GM12878 (cell line): ENCODE measurements around the gene MAPK9. TPM values are rescaled to one million over a fixed set of nuclear protein-coding genes. Genes with fewer than 3 reads are reported as not detected.

Experiments
- ATAC-seq: fragments of 200-7000 bp; cut with Tn5 transposase; 3 replicates; pipeline ENCODE4 v1.9.1; 2020; ENCODE audit warnings: mild to moderate bottlenecking, moderate library complexity
- BruUV-seq: library from RNA; stranded (reverse); fragments of 400-500 nt; replicated peaks from 2 replicates; lab custom pipeline; 2021; lab: Mats Ljungman, UMichigan
- CTCF ChIA-PET: fragments of 300-600 bp; sonication (Branson Sonifier 250); formaldehyde crosslinking; extraction: SDS; loops from one replicate; lab custom pipeline; 2021; ENCODE audit warnings: inconsistent platforms; lab: Yijun Ruan, JAX
- POLR2A ChIA-PET: fragments of 350-600 bp; formaldehyde crosslinking; extraction: SDS; loops from one replicate; lab custom pipeline; 2021; ENCODE audit warnings: inconsistent platforms; lab: Charles Lee
- RAD21 ChIA-PET: fragments of 300-600 bp; sonication (Branson Sonifier 250); formaldehyde crosslinking; loops from one replicate; lab custom pipeline; 2023; ENCODE audit warnings: antibody characterized with exemption; ENCODE audit not compliant: unreplicated experiment; lab: Charles Lee
- SMC1A ChIA-PET: fragments of 300-600 bp; sonication (Branson Sonifier 250); formaldehyde crosslinking; loops from one replicate; lab custom pipeline; 2023; ENCODE audit not compliant: unreplicated experiment, uncharacterized antibody; lab: Charles Lee
- DNase-seq: peaks from one replicate; pipeline ENCODE4 v3.0.0-alpha.2; 2011; ENCODE audit warnings: low read depth, low spot score
- FAIRE-seq: peaks from 3 replicates; lab custom pipeline; 2011; peaks lifted over from hg19 to GRCh38; lab: Jason Lieb, UNC
- H2AFZ ChIP-seq: 2 replicates; pipeline ENCODE4 v1.6.0; 2011; ENCODE audit warnings: low read depth, low read length, control low read depth; ENCODE audit not compliant: control insufficient read depth
- H3K27ac ChIP-seq: 2 replicates; pipeline ENCODE4 v1.5.1; 2011; ENCODE audit warnings: control low read depth; ENCODE audit not compliant: control insufficient read depth, insufficient read depth
- H3K27me3 ChIP-seq, 2 experiments: replicated peaks in 1 of 2; 2 replicates each; pipeline versions ENCODE4 v1.6.0 to v1.6.1; 2011; ENCODE audit warnings: low read length in 1 of 2; ENCODE audit not compliant: control insufficient read depth in 2 of 2, insufficient read depth in 2 of 2
- H3K36me3 ChIP-seq, 2 experiments: 2 replicates each; pipeline ENCODE4 v1.5.1; 2011; ENCODE audit warnings: low read length in 1 of 2; ENCODE audit not compliant: control insufficient read depth in 2 of 2, insufficient read depth in 2 of 2
- H3K4me1 ChIP-seq: 2 replicates; pipeline ENCODE4 v1.6.1; 2011; ENCODE audit warnings: mild to moderate bottlenecking, low read length, moderate library complexity, mixed read lengths; ENCODE audit not compliant: control insufficient read depth, insufficient read depth
- H3K4me2 ChIP-seq: 2 replicates; pipeline ENCODE4 v1.6.0; 2011; ENCODE audit warnings: control low read depth; ENCODE audit not compliant: control insufficient read depth, insufficient read depth
- H3K4me3 ChIP-seq: fragments of 200-600 bp; sonication (generic); 2 replicates; pipeline ENCODE4 v1.5.1; 2016
- H3K79me2 ChIP-seq: 2 replicates; pipeline ENCODE4 v1.6.0; 2011; ENCODE audit warnings: low read length; ENCODE audit not compliant: control insufficient read depth, insufficient read depth
- H3K9ac ChIP-seq: 2 replicates; pipeline ENCODE4 v1.8.0; 2011; ENCODE audit warnings: low read length, control low read depth, mixed read lengths; ENCODE audit not compliant: control insufficient read depth, insufficient read depth
- H3K9me3 ChIP-seq: replicated peaks from 3 replicates; pipeline ENCODE4 v1.5.1; 2011; ENCODE audit warnings: mild to moderate bottlenecking, low read length; ENCODE audit not compliant: control insufficient read depth, insufficient read depth
- H4K20me1 ChIP-seq: 2 replicates; pipeline ENCODE4 v1.6.0; 2011; ENCODE audit not compliant: control insufficient read depth, insufficient read depth
- CBX3 ChIP-seq: fragments of 200-600 bp; sonication (generic); IDR thresholded peaks from 2 replicates; pipeline ENCODE4 v1.6.1; 2016; ENCODE audit warnings: low read depth, borderline replicate concordance
- CREM ChIP-seq: IDR thresholded peaks from 2 replicates; pipeline ENCODE4 v1.6.1; 2014; ENCODE audit warnings: antibody characterized with exemption, low read depth
- FOXK2 ChIP-seq: fragments of 450-650 bp; IDR thresholded peaks from 2 replicates; pipeline ENCODE4 v1.6.1; 2017; ENCODE audit warnings: mild to moderate bottlenecking, moderate library complexity
- GATAD2B ChIP-seq: fragments of 450-650 bp; conservative IDR thresholded peaks from 2 replicates; pipeline ENCODE4 v1.6.1; 2017; ENCODE audit warnings: low read depth, mild to moderate bottlenecking, moderate library complexity
- MEF2A ChIP-seq: IDR thresholded peaks from 2 replicates; pipeline ENCODE4 v1.6.1; 2011; ENCODE audit warnings: low read depth, mild to moderate bottlenecking, low read length, moderate library complexity; ENCODE audit not compliant: insufficient read depth
- NR2C1 ChIP-seq: fragments of 450-650 bp; IDR thresholded peaks from 2 replicates; pipeline ENCODE4 v1.6.1; 2017; ENCODE audit warnings: antibody characterized with exemption, mild to moderate bottlenecking, moderate library complexity
- NR2C2 ChIP-seq: IDR thresholded peaks from 2 replicates; pipeline ENCODE4 v1.6.1; 2011; ENCODE audit warnings: borderline replicate concordance, low read depth; ENCODE audit not compliant: control insufficient read depth, insufficient read length
- PAX8 ChIP-seq: fragments of 450-650 bp; IDR thresholded peaks from 2 replicates; pipeline ENCODE4 v1.6.1; 2017; ENCODE audit warnings: mild to moderate bottlenecking, moderate library complexity
- RB1 ChIP-seq: fragments of 450-650 bp; formaldehyde crosslinking; IDR thresholded peaks from 2 replicates; pipeline ENCODE4 v1.6.1; 2017; ENCODE audit warnings: mild to moderate bottlenecking, borderline replicate concordance
- SRF ChIP-seq, 2 experiments: IDR thresholded peaks; 2 replicates each; pipeline ENCODE4 v1.6.1; 2011; ENCODE audit warnings: low read depth in 2 of 2, low read length in 2 of 2, mild to moderate bottlenecking in 1 of 2, moderate library complexity in 1 of 2
- TCF7 ChIP-seq: IDR thresholded peaks from 2 replicates; pipeline ENCODE4 v1.6.1; 2014; ENCODE audit warnings: antibody characterized with exemption, borderline replicate concordance
- YBX1 ChIP-seq: fragments of 450-650 bp; IDR thresholded peaks from 2 replicates; pipeline ENCODE4 v1.6.1; 2016; ENCODE audit warnings: antibody characterized with exemption
- ZBED1 ChIP-seq: IDR thresholded peaks from 2 replicates; pipeline ENCODE4 v1.6.1; 2016; ENCODE audit warnings: borderline replicate concordance
- ZNF24 ChIP-seq: fragments of 450-650 bp; IDR thresholded peaks from 2 replicates; pipeline ENCODE4 v1.6.1; 2017; ENCODE audit warnings: antibody characterized with exemption, mild to moderate bottlenecking
- WGBS: methylation state at CpG from one replicate; pipeline ENCODE4 v1.1.6; 2016; ENCODE audit warnings: low lambda C conversion rate; ENCODE audit not compliant: insufficient replicate concordance, insufficient coverage; ENCODE audit errors: missing lambda C conversion rate; 5-methylcytosine and 5-hydroxymethylcytosine counted together
- in situ Hi-C: fragments of 300-500 bp; cut with MboI; formaldehyde crosslinking; loops from 9 replicates; pipeline ENCODE4 v1.14.3; 2018; ENCODE audit warnings: mixed read lengths
- intact Hi-C: fragments of 100-400 bp; cut with micrococcal nuclease; formaldehyde crosslinking; loops from one replicate; pipeline ENCODE4 v1.14.2; 2022; ENCODE audit not compliant: unreplicated experiment
- polyA plus RNA-seq, 11 experiments: library from polyadenylated mRNA; depleted of rRNA in 4 of 11; unstranded in 6 of 11; stranded (reverse) in 5 of 11; fragments of >200 nt; fragmentation: Nextera tagmentation in 4 of 11; fragmentation: Illumina TruSeq in 1 of 11; extraction: Ambion mirVana in 4 of 11; extraction: Trizol in 1 of 11; gene quantifications; 1 replicate in 1 of 11; 2 replicates in 10 of 11; pipeline versions ENCODE4 v1.2.1 to v1.2.3, GENCODE V29; 2011 to 2016; ENCODE audit warnings: inconsistent platforms in 2 of 11, missing spikeins in 2 of 11, low read depth in 1 of 11
- total RNA-seq, 4 experiments: library from RNA; depleted of rRNA in 3 of 4; stranded (reverse); fragments of >200 nt in 3 of 4; fragmentation: Illumina TruSeq in 1 of 4; extraction: Trizol in 1 of 4; gene quantifications; 2 replicates each; pipeline versions ENCODE4 v1.2.1 to v1.2.3, GENCODE V29; 2013 to 2021
- TF ChIP-seq, protein P1 (sequence below): fragments of 450-650 bp; formaldehyde crosslinking; IDR thresholded peaks from 2 replicates; pipeline ENCODE4 v1.4.0; 2020; ENCODE audit warnings: mild to moderate bottlenecking, moderate library complexity

Gene MAPK9
- total and polyA plus RNA-seq, 10 of the 15 experiments (the other 5 are each of a cell fraction or from before 2014, with no cell fraction given) = 2.1 to 52.9 (median 21.7) TPM

DNA sequence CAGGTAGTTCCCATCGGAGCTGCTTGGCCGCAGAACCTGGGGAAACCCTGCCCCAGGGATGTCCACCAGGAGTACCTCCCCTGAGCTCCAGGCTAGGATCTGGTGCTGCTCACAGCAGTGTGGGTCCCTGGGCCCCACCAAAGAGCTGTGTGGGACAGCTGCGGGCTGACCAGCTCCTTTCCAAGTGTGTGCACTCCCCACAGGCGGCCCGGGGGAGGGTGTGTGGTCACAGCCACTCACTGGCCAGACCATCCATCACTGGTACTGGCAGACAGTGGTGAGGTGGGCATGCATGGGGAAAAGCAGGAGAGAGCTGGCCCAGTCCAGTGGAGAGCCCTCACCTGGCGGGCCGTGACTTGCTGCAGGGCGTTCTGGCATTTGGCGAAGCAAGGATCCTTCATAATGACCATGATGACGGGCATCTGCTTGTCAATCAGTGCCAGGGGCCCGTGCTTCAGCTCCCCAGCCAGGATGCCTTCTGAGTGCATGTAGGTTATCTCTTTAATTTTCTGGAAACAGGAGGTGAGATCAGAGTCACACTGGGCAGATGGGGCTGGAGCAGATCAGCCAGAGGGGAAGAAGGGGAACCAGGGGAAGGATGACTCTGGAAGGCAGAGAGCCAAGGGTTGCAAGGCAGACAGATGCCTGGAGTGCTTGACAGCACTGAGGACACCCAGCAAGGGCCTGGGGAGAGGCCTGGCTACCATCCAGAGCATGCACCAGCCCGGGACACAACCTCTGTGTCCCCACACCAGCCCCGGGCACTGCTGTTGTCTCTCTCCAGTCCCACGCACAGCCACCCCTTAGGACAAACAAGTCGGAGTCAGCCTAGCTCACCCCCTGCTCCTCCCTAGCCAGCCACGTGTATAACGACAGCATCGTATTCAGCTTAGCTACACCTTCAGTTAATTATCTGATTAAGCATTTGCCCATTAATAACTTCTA is 12.8 kb upstream of the MAPK9 start:
- intact Hi-C loops (no loop called here), in situ Hi-C loops (no loop called here)
- no peaks in the 10 kb centered on the region for H3K36me3 ChIP-seq
- H3K79me2 ChIP-seq = no peaks in the 10 kb centered on the region
- no TSS peak for BruUV-seq
- H3K4me1 ChIP-seq = no peaks in the 10 kb centered on the region
- ChIA-PET SMC1A (no interaction called here), RAD21 (interaction anchor here (1.9 kb wide), 1 partner anchor 12 kb away, joined by 4 read pairs; no protein-coding TSS in a partner anchor), CTCF (interaction anchor here (1.1 to 8.8 kb wide), 4 partner anchors 11 to 24 kb away, joined by 3 to 40 read pairs (median 8); no protein-coding TSS in a partner anchor), POLR2A (no interaction called here)
- H3K4me3 ChIP-seq = no peak overlapping the region
- no peak overlapping the region for H3K9ac ChIP-seq
- no peaks in the 10 kb centered on the region for H3K9me3 ChIP-seq
- ATAC-seq (no peak), FAIRE-seq (no peak), DNase-seq (no peak)
- 42% methylated on average over 18 of the region's 18 CpGs for WGBS
- TF ChIP-seq SRF (IDR thresholded peaks at IDR 0.05; ENCODE audit: low read depth in 2 of 2, low read length in 2 of 2) = no peak
- no peak for TF ChIP-seq PAX8
- TF ChIP-seq YBX1 = no peak
- no peak overlapping the region for H3K4me2 ChIP-seq
- H2AFZ ChIP-seq = no peak overlapping the region
- no peak overlapping the region for H3K27ac ChIP-seq
- H3K27me3 ChIP-seq = peaks cover 0 to 3% of the 10 kb centered on the region in 2 experiments; a peak in 2 of 4 replicates
- H4K20me1 ChIP-seq = no peaks in the 10 kb centered on the region

DNA sequence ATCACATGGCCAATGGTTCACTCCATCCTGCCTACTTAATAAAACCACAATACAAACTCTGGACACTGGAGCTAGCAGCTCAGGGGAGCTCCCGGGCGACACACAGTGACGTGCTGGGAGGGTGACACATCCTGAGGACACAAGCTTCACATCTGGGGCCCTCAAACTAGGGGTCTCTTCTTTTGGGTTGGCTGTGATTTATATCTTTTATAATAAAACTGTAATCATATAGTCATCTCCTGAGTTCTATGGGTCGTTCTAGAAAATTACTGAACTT is 12.1 kb upstream of the MAPK9 start:
- H3K36me3 ChIP-seq = no peaks in the 10 kb centered on the region
- RAD21 ChIA-PET = interaction anchor here (1.9 kb wide), 1 partner anchor 11 kb away, joined by 4 read pairs; no protein-coding TSS in a partner anchor
- CTCF ChIA-PET = interaction anchor here (1.0 to 8.8 kb wide), 4 partner anchors 10 to 24 kb away, joined by 3 to 40 read pairs (median 8); no protein-coding TSS in a partner anchor
- POLR2A ChIA-PET = no interaction called here
- WGBS = 38% methylated on average over 4 of the region's 4 CpGs
- FAIRE-seq (no peak), ATAC-seq (no peak), DNase-seq (no peak)
- H3K4me1 ChIP-seq = no peaks in the 10 kb centered on the region
- H3K4me2 ChIP-seq = no peak overlapping the region
- no peak overlapping the region for H3K9ac ChIP-seq
- no peak overlapping the region for H3K4me3 ChIP-seq
- BruUV-seq = no TSS peak
- intact Hi-C loops (no loop called here), in situ Hi-C loops (no loop called here)
- no peaks in the 10 kb centered on the region for H4K20me1 ChIP-seq
- peaks cover 0 to 3% of the 10 kb centered on the region in 2 experiments; a peak in 2 of 4 replicates for H3K27me3 ChIP-seq
- H2AFZ ChIP-seq = no peak overlapping the region
- no peak overlapping the region for H3K27ac ChIP-seq
- H3K9me3 ChIP-seq = no peaks in the 10 kb centered on the region
- no peaks in the 10 kb centered on the region for H3K79me2 ChIP-seq
- SMC1A ChIA-PET = no interaction called here
- TF ChIP-seq TCF7 (no peak), GATAD2B (no peak), ZNF24 (no peak), RB1 (no peak), NR2C2 (no peak), CREM (no peak), CBX3 (no peak), MEF2A (no peak), ZBED1 (no peak), FOXK2 (no peak), NR2C1 (no peak)
- TF ChIP-seq, protein P1, sequence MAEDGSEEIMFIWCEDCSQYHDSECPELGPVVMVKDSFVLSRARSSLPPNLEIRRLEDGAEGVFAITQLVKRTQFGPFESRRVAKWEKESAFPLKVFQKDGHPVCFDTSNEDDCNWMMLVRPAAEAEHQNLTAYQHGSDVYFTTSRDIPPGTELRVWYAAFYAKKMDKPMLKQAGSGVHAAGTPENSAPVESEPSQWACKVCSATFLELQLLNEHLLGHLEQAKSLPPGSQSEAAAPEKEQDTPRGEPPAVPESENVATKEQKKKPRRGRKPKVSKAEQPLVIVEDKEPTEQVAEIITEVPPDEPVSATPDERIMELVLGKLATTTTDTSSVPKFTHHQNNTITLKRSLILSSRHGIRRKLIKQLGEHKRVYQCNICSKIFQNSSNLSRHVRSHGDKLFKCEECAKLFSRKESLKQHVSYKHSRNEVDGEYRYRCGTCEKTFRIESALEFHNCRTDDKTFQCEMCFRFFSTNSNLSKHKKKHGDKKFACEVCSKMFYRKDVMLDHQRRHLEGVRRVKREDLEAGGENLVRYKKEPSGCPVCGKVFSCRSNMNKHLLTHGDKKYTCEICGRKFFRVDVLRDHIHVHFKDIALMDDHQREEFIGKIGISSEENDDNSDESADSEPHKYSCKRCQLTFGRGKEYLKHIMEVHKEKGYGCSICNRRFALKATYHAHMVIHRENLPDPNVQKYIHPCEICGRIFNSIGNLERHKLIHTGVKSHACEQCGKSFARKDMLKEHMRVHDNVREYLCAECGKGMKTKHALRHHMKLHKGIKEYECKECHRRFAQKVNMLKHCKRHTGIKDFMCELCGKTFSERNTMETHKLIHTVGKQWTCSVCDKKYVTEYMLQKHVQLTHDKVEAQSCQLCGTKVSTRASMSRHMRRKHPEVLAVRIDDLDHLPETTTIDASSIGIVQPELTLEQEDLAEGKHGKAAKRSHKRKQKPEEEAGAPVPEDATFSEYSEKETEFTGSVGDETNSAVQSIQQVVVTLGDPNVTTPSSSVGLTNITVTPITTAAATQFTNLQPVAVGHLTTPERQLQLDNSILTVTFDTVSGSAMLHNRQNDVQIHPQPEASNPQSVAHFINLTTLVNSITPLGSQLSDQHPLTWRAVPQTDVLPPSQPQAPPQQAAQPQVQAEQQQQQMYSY (CRISPR knock-in tag) = no peak
